Measurements from ENCODE around the gene PACRG.

DNA sequence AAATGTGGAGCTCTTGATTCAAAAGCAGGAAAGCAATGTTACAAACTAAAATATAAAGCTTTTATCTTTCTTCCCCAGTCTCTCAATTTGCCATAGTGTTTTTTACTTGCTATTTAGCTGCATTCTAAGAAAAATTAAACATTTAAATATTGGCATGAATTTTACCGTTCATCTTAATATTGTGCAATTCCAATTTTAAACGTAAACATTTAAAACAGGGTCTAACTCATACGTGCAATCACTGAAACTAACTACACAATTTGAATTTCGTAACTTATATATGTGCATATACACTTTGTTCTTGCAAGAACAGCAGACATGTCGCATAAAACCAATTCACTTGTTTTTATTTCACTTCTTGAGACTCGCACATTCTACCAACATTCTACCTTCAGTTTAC, 405.9 kb downstream of the PACRG start:
- TF ChIP-seq TP53 (CRISPR knock-in tag; IDR thresholded peaks at IDR 0.05) (no peak), ESRRA (CRISPR knock-in tag; IDR thresholded peaks at IDR 0.05; ENCODE audit: borderline replicate concordance) (no peak)
- TF ChIP-seq, protein P1, sequence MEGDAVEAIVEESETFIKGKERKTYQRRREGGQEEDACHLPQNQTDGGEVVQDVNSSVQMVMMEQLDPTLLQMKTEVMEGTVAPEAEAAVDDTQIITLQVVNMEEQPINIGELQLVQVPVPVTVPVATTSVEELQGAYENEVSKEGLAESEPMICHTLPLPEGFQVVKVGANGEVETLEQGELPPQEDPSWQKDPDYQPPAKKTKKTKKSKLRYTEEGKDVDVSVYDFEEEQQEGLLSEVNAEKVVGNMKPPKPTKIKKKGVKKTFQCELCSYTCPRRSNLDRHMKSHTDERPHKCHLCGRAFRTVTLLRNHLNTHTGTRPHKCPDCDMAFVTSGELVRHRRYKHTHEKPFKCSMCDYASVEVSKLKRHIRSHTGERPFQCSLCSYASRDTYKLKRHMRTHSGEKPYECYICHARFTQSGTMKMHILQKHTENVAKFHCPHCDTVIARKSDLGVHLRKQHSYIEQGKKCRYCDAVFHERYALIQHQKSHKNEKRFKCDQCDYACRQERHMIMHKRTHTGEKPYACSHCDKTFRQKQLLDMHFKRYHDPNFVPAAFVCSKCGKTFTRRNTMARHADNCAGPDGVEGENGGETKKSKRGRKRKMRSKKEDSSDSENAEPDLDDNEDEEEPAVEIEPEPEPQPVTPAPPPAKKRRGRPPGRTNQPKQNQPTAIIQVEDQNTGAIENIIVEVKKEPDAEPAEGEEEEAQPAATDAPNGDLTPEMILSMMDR (IDR thresholded peaks at IDR 0.05) = no peak
- TF ChIP-seq, protein P2, sequence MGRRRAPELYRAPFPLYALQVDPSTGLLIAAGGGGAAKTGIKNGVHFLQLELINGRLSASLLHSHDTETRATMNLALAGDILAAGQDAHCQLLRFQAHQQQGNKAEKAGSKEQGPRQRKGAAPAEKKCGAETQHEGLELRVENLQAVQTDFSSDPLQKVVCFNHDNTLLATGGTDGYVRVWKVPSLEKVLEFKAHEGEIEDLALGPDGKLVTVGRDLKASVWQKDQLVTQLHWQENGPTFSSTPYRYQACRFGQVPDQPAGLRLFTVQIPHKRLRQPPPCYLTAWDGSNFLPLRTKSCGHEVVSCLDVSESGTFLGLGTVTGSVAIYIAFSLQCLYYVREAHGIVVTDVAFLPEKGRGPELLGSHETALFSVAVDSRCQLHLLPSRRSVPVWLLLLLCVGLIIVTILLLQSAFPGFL (CRISPR knock-in tag; IDR thresholded peaks at IDR 0.05; ENCODE audit: borderline replicate concordance) = no peak
